Hepatocyte (in vitro differentiated cells): ENCODE results near the gene DYRK1A. TPM values are rescaled to one million over a fixed set of nuclear protein-coding genes. Genes with fewer than 3 reads are reported as not detected.

Experiments
- DNase-seq: peaks from one replicate; pipeline ENCODE4 v3.0.0-alpha.2; 2016; ENCODE audit warnings: low spot score
- H2AFZ ChIP-seq: fragments of 200-600 bp; sonication (generic); 2 replicates; pipeline ENCODE4 v1.6.0; 2016; ENCODE audit warnings: antibody characterized with exemption, mild to moderate bottlenecking
- H3K27ac ChIP-seq: fragments of 200-600 bp; sonication (generic); 2 replicates; pipeline ENCODE4 v1.5.1; 2016; ENCODE audit warnings: mild to moderate bottlenecking
- H3K27me3 ChIP-seq: fragments of 200-600 bp; sonication (generic); 2 replicates; pipeline ENCODE4 v1.6.1; 2016
- H3K36me3 ChIP-seq: fragments of 200-600 bp; sonication (generic); replicated peaks from 2 replicates; pipeline ENCODE4 v1.5.1; 2016; ENCODE audit warnings: low read depth; ENCODE audit not compliant: insufficient read depth
- H3K4me1 ChIP-seq: fragments of 200-600 bp; sonication (generic); 2 replicates; pipeline ENCODE4 v1.5.1; 2016; ENCODE audit warnings: mild to moderate bottlenecking, moderate library complexity; ENCODE audit not compliant: insufficient read depth
- H3K4me2 ChIP-seq: fragments of 200-600 bp; sonication (generic); 2 replicates; pipeline ENCODE4 v1.6.0; 2016
- H3K4me3 ChIP-seq: fragments of 200-600 bp; sonication (generic); 2 replicates; pipeline ENCODE4 v1.5.1; 2016; ENCODE audit warnings: mild to moderate bottlenecking
- H3K79me2 ChIP-seq: fragments of 200-600 bp; sonication (generic); 2 replicates; pipeline ENCODE4 v1.6.0; 2017; ENCODE audit warnings: mild to moderate bottlenecking
- H3K9me2 ChIP-seq: fragments of 200-600 bp; sonication (generic); replicated peaks from 2 replicates; pipeline ENCODE4 v1.6.0; 2017; ENCODE audit warnings: mild to moderate bottlenecking; ENCODE audit not compliant: insufficient read depth
- H3K9me3 ChIP-seq: fragments of 200-600 bp; sonication (generic); 2 replicates; pipeline ENCODE4 v1.5.1; 2016; ENCODE audit warnings: low read depth, mild to moderate bottlenecking
- H4K20me1 ChIP-seq: fragments of 200-600 bp; sonication (generic); 2 replicates; pipeline ENCODE4 v1.6.0; 2016; ENCODE audit warnings: mild to moderate bottlenecking; ENCODE audit not compliant: insufficient read depth, poor library complexity, severe bottlenecking
- EZH2 ChIP-seq: fragments of 200-600 bp; sonication (generic); IDR thresholded peaks from 2 replicates; pipeline ENCODE4 v1.6.1; 2016; ENCODE audit warnings: antibody characterized with exemption, mild to moderate bottlenecking, borderline replicate concordance
- EZH2phosphoT487 ChIP-seq: fragments of 200-600 bp; sonication (generic); IDR thresholded peaks from one replicate; pipeline ENCODE4 v1.6.1; 2018; ENCODE audit warnings: antibody characterized with exemption, mild to moderate bottlenecking, low read depth, moderate library complexity; ENCODE audit not compliant: unreplicated experiment, severe bottlenecking
- WGBS: methylation state at CpG from one replicate; pipeline ENCODE4 v1.1.6; 2016; ENCODE audit warnings: low lambda C conversion rate; ENCODE audit errors: missing lambda C conversion rate; 5-methylcytosine and 5-hydroxymethylcytosine counted together
- polyA plus RNA-seq: library from polyadenylated mRNA; unstranded; fragments of >200 nt; fragmentation: Nextera tagmentation; extraction: Ambion mirVana; gene quantifications from 2 replicates; pipeline ENCODE4 v1.2.1, GENCODE V29; 2016
- total RNA-seq: library from RNA; depleted of rRNA; stranded (reverse); fragments of >200 nt; gene quantifications from 2 replicates; pipeline ENCODE4 v1.2.3, GENCODE V29; 2014
- TF ChIP-seq, protein P1 (sequence below): fragments of 200-600 bp; sonication (generic); IDR thresholded peaks from 2 replicates; pipeline ENCODE4 v1.5.1; 2016; ENCODE audit warnings: antibody characterized with exemption, mild to moderate bottlenecking; ENCODE audit not compliant: poor library complexity

The DYRK1A gene
- total and polyA plus RNA-seq, 2 experiments from 2014 or later, result 4.9 to 85.2 TPM

GRCh38 chr21:37413553-37414291 lies 47.1 kb downstream of the DYRK1A start:
- Histone ChIP-seq H3K36me3 (no peaks in the 10 kb centered on the region), H2AFZ (no peak overlapping the region), H4K20me1 (peaks cover 99% of the 10 kb centered on the region), H3K4me3 (no peak overlapping the region), H3K4me1 (peaks cover 14% of the 10 kb centered on the region), H3K79me2 (peaks cover 100% of the 10 kb centered on the region), H3K4me2 (no peak overlapping the region), H3K9me2 (no peaks in the 10 kb centered on the region), H3K9me3 (no peaks in the 10 kb centered on the region), H3K27me3 (no peaks in the 10 kb centered on the region), H3K27ac (peak overlapping the region; percentile 35)
- 93% methylated on average over 5 of the region's 5 CpGs for WGBS
- DNase-seq, result no peak
- TF ChIP-seq EZH2phosphoT487 (no peak), EZH2 (no peak)
- TF ChIP-seq, protein P1, sequence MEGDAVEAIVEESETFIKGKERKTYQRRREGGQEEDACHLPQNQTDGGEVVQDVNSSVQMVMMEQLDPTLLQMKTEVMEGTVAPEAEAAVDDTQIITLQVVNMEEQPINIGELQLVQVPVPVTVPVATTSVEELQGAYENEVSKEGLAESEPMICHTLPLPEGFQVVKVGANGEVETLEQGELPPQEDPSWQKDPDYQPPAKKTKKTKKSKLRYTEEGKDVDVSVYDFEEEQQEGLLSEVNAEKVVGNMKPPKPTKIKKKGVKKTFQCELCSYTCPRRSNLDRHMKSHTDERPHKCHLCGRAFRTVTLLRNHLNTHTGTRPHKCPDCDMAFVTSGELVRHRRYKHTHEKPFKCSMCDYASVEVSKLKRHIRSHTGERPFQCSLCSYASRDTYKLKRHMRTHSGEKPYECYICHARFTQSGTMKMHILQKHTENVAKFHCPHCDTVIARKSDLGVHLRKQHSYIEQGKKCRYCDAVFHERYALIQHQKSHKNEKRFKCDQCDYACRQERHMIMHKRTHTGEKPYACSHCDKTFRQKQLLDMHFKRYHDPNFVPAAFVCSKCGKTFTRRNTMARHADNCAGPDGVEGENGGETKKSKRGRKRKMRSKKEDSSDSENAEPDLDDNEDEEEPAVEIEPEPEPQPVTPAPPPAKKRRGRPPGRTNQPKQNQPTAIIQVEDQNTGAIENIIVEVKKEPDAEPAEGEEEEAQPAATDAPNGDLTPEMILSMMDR, result no peak

DNA sequence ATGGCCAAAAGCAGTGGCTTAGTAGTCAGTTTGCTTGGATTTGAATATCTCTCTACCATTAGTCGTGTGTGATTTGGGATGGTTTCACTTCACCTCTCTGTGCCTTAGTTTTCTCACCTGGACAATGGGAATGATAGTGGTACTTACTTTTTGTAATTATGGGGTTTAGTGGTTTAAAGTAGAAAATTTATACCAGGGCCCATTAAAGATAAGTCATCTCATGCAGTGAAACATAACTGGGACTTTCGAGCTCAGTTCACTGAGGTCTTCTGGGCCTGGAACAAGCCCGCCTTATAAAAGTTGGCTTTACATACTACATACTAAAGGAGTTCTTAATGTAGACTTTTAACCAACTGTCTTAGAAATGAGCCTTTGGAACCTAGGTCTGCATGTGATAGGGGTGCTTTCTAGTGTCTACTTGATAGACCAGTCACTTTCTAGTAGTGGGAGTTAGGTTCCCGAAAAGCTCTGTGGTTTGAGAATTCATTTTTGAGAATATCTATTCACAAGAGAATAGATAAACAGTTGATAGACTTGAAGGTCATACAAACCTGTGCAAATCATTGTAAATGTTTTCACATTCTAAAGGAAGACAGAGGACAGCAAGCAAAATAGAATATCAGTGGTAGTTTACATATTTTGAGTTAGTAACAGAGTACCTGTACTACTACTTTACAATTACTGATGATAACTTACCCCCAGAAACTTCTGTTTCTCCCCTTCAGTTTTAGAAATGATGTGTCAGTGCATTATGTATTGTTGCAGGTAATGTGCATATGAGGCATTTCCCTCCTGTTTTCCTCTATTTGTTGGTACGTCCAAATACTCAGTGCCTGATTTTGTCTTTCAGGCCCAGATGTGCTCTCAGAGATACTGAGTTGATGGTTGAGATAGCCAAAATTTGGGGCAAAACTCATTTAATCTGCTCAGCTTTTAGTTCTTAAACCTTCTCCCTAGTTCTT lies 48.0 kb downstream of the DYRK1A start:
- no peak for DNase-seq
- H3K27ac ChIP-seq, result no peak overlapping the region
- H4K20me1 ChIP-seq, result peaks cover 99% of the 10 kb centered on the region
- H3K4me1 ChIP-seq, result peaks cover 14% of the 10 kb centered on the region
- WGBS, result 97% methylated on average over 5 of the region's 5 CpGs
- H3K79me2 ChIP-seq, result peaks cover 100% of the 10 kb centered on the region
- H3K27me3 ChIP-seq, result no peaks in the 10 kb centered on the region
- H3K9me2 ChIP-seq, result no peaks in the 10 kb centered on the region
- no peaks in the 10 kb centered on the region for H3K36me3 ChIP-seq
- no peak overlapping the region for H2AFZ ChIP-seq
- H3K9me3 ChIP-seq, result no peaks in the 10 kb centered on the region
- no peak overlapping the region for H3K4me2 ChIP-seq
- H3K4me3 ChIP-seq, result no peak overlapping the region
- TF ChIP-seq EZH2phosphoT487, result no peak
- TF ChIP-seq EZH2, result no peak
- TF ChIP-seq, protein P1, result no peak

DNA sequence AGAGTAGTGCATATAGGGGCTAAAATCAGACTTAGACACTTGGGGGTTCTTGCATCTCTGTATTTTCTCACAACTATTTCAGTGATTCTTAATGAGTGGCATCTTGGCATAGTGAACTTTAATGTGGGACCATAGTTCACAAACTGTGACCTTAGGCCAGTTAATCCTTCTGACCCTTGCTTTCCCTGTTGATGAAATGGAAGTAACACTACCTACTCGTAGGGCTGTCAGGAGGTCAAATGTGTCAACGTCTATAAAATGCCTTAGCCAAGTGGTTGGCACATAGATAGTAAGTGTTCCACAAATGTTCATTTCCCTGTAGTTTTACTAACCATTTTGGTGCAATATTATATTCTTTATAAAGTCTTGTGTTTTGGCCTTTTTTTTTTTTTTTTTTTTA lies 49.4 kb downstream of the DYRK1A start:
- Histone ChIP-seq H3K4me2 (no peak overlapping the region), H3K27me3 (no peaks in the 10 kb centered on the region), H3K36me3 (no peaks in the 10 kb centered on the region), H3K9me2 (no peaks in the 10 kb centered on the region), H3K27ac (no peak overlapping the region), H3K79me2 (peaks cover 100% of the 10 kb centered on the region), H3K4me1 (peaks cover 14% of the 10 kb centered on the region), H3K9me3 (no peaks in the 10 kb centered on the region), H4K20me1 (peaks cover 100% of the 10 kb centered on the region), H2AFZ (no peak overlapping the region), H3K4me3 (no peak overlapping the region)
- TF ChIP-seq, protein P1, result no peak
- no peak for TF ChIP-seq EZH2phosphoT487
- TF ChIP-seq EZH2, result no peak
- DNase-seq, result no peak
- 74% methylated on average over 2 of the region's 2 CpGs for WGBS
